Measurements from ENCODE around the gene UHRF1. TPM values are rescaled to one million over a fixed set of nuclear protein-coding genes. Genes with fewer than 3 reads are reported as not detected.

UHRF1 gene
- total RNA-seq, 3 donors from 2014 or later, result 0.32 to 0.66 (median 0.44) TPM

- Histone ChIP-seq H3K4me1 (peaks cover 9 to 12% of the 10 kb centered on the region in 2 donors), H3K36me3 (no peaks in the 10 kb centered on the region), H3K27me3 (no peaks in the 10 kb centered on the region), H3K27ac (peak overlapping the region; percentile 40 to 68), H3K9me3 (no peaks in the 10 kb centered on the region), H3K4me3 (no peak overlapping the region)
- DNase-seq (ENCODE audit: low spot score in 2 of 2), result no peak
- TF ChIP-seq POLR2A (IDR thresholded peaks at IDR 0.05) (no peak), POLR2AphosphoS5 (IDR thresholded peaks at IDR 0.05) (no peak), CTCF (IDR thresholded peaks at IDR 0.05) (no peak)
- intact Hi-C loops (cut with DNase I; ENCODE audit: low total_unique reads), result no loop called here
Measured at GRCh38 chr19:4981681-4981958, 72.3 kb downstream of the UHRF1 start.

GRCh38 chr19:4983346-4984105 is 74.2 kb downstream of the UHRF1 start:
- H3K9me3 ChIP-seq, result no peaks in the 10 kb centered on the region
- no peaks in the 10 kb centered on the region for H3K36me3 ChIP-seq
- H3K4me1 ChIP-seq, result peaks cover 4% of the 10 kb centered on the region in 2 donors
- no peak overlapping the region for H3K4me3 ChIP-seq
- no peak for DNase-seq (ENCODE audit: low spot score in 2 of 2)
- H3K27me3 ChIP-seq, result no peaks in the 10 kb centered on the region
- TF ChIP-seq POLR2A (IDR thresholded peaks at IDR 0.05) (no peak), POLR2AphosphoS5 (IDR thresholded peaks at IDR 0.05) (no peak), CTCF (IDR thresholded peaks at IDR 0.05) (no peak)
- peak overlapping the region in 1 of 2 donors; percentile 25 for H3K27ac ChIP-seq
- intact Hi-C loops (cut with DNase I; ENCODE audit: low total_unique reads), result no loop called here

GRCh38 chr19:4984106-4984380 is 74.7 kb downstream of the UHRF1 start:
- H3K9me3 ChIP-seq, result no peaks in the 10 kb centered on the region
- TF ChIP-seq POLR2AphosphoS5 (IDR thresholded peaks at IDR 0.05), result no peak
- no peak for TF ChIP-seq CTCF (IDR thresholded peaks at IDR 0.05)
- TF ChIP-seq POLR2A (IDR thresholded peaks at IDR 0.05), result no peak
- no peaks in the 10 kb centered on the region for H3K27me3 ChIP-seq
- no peak overlapping the region for H3K4me3 ChIP-seq
- peaks cover 4% of the 10 kb centered on the region in 2 donors for H3K4me1 ChIP-seq
- H3K36me3 ChIP-seq, result no peaks in the 10 kb centered on the region
- H3K27ac ChIP-seq, result peak overlapping the region in 1 of 2 donors; percentile 25
- no peak for DNase-seq (ENCODE audit: low spot score in 2 of 2)
- intact Hi-C loops (cut with DNase I; ENCODE audit: low total_unique reads), result no loop called here

DNA sequence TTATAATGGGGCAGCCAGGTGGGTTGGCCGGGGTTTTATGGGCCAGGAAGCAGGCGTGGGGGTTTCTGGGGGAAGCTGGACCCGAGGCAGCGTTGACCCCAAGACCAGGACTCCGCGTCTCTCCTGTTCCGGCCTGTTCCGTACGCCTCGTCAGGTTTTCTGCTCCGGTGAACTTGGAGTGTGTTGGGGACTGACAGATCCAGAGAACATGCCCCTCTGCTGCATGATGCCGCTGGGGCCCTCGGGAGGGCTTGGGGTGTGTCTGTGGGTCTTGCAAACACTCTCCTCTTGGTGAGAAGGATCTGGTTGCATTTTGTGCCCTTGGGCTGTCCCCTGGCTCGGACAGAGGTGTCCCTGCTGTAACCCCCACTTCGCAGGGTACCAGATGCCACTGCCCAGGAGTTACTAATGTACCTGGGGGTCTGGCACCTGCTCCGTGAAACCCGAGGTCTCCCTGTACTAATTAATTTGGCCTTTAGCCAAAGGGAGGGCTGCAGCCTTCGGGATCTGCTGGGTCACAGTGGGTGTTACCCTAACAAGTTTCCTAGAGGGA is 75.2 kb downstream of the UHRF1 start:
- no peaks in the 10 kb centered on the region for H3K27me3 ChIP-seq

More for the DNA sequence above, 75.2 kb downstream of the UHRF1 start:
- H3K9me3 ChIP-seq, result no peaks in the 10 kb centered on the region
- peak overlapping the region in 1 of 2 donors; percentile 38 for H3K27ac ChIP-seq
- no peaks in the 10 kb centered on the region for H3K36me3 ChIP-seq
- peaks cover 4% of the 10 kb centered on the region in 2 donors for H3K4me1 ChIP-seq
- TF ChIP-seq POLR2A (IDR thresholded peaks at IDR 0.05) (no peak), CTCF (IDR thresholded peaks at IDR 0.05) (no peak), POLR2AphosphoS5 (IDR thresholded peaks at IDR 0.05) (no peak)
- DNase-seq (ENCODE audit: low spot score in 2 of 2), result no peak
- no peak overlapping the region for H3K4me3 ChIP-seq
- intact Hi-C loops (cut with DNase I; ENCODE audit: low total_unique reads), result no loop called here

Data from breast epithelium (tissue), 4 donors.